Upper lobe of right lung (tissue), 1 donor: ENCODE results near the gene MED15. TPM values are rescaled to one million over a fixed set of nuclear protein-coding genes. Genes with fewer than 3 reads are reported as not detected.

Experiments used
- ATAC-seq: fragments of 200-7000 bp; cut with Tn5 transposase; one replicate; pipeline ENCODE4 v1.9.1; 2020; ENCODE audit warnings: mild to moderate bottlenecking, moderate library complexity
- DNase-seq: peaks from one replicate; pipeline ENCODE4 v3.0.0-alpha.2; 2020
- H3K27ac ChIP-seq: fragments of 200-600 bp; one replicate; pipeline ENCODE4 v1.8.0; 2022
- H3K27me3 ChIP-seq: fragments of 200-600 bp; one replicate; pipeline ENCODE4 v1.8.0; 2022; ENCODE audit warnings: mild to moderate bottlenecking
- H3K36me3 ChIP-seq: fragments of 200-600 bp; one replicate; pipeline ENCODE4 v1.8.0; 2022
- H3K4me1 ChIP-seq: fragments of 200-600 bp; one replicate; pipeline ENCODE4 v1.8.0; 2022
- H3K4me3 ChIP-seq: fragments of 200-600 bp; one replicate; pipeline ENCODE4 v1.8.0; 2022; ENCODE audit warnings: mild to moderate bottlenecking
- H3K9me3 ChIP-seq: fragments of 200-600 bp; one replicate; pipeline ENCODE4 v1.8.0; 2022
- CTCF ChIP-seq: fragments of 200-600 bp; IDR thresholded peaks from one replicate; pipeline ENCODE4 v1.8.0; 2022; ENCODE audit warnings: antibody characterized with exemption
- intact Hi-C: fragments of 100-400 bp; cut with DNase I; formaldehyde crosslinking; loops from one replicate; pipeline ENCODE4 v1.11.0; 2022
- total RNA-seq: library from RNA; stranded (reverse); fragmentation: NEBNext Ultra II Directional; extraction: Animal tissue kit (Norgen Biotek cat#: 25700); gene quantifications from one replicate; pipeline ENCODE4 v1.2.1, GENCODE V29; 2021
- donor health status: DM: no; HTN: yes; CAD: no; lungs with severe emphysema.

Gene MED15
- total RNA-seq, 1 donor from 2014 or later = 96.9 TPM

GRCh38 chr22:20611418-20611817 lies 104.0 kb downstream of the MED15 start:
- no peak overlapping the region for H3K27ac ChIP-seq

GRCh38 chr22:20613301-20613700 lies 105.9 kb downstream of the MED15 start:
- no peak overlapping the region for H3K27ac ChIP-seq
- no peaks in the 10 kb centered on the region for H3K4me1 ChIP-seq
- H3K36me3 ChIP-seq = no peaks in the 10 kb centered on the region
- no peak overlapping the region for H3K4me3 ChIP-seq
- intact Hi-C loops = no loop called here
- no peaks in the 10 kb centered on the region for H3K27me3 ChIP-seq
- H3K9me3 ChIP-seq = no peaks in the 10 kb centered on the region
- ATAC-seq (no peak), DNase-seq (no peak)
- TF ChIP-seq CTCF = no peak

More at GRCh38 chr22:20611418-20611817, 104.0 kb downstream of the MED15 start:
- intact Hi-C loops = no loop called here
- no peak for ATAC-seq
- no peak overlapping the region for H3K4me3 ChIP-seq
- H3K4me1 ChIP-seq = no peaks in the 10 kb centered on the region
- TF ChIP-seq CTCF = no peak
- no peak for DNase-seq
- H3K9me3 ChIP-seq = no peaks in the 10 kb centered on the region
- H3K36me3 ChIP-seq = no peaks in the 10 kb centered on the region
- H3K27me3 ChIP-seq = no peaks in the 10 kb centered on the region

- Histone ChIP-seq H3K9me3 (no peaks in the 10 kb centered on the region), H3K36me3 (no peaks in the 10 kb centered on the region), H3K4me3 (no peak overlapping the region), H3K4me1 (no peaks in the 10 kb centered on the region), H3K27ac (no peak overlapping the region), H3K27me3 (no peaks in the 10 kb centered on the region)
- DNase-seq = no peak
- no peak for TF ChIP-seq CTCF
- no peak for ATAC-seq
- intact Hi-C loops = no loop called here
Observed at GRCh38 chr22:20615021-20615420, 107.6 kb downstream of the MED15 start.

GRCh38 chr22:20615533-20616450 lies 108.4 kb downstream of the MED15 start:
- ATAC-seq (no peak), DNase-seq (no peak)
- H3K36me3 ChIP-seq = no peaks in the 10 kb centered on the region
- intact Hi-C loops = no loop called here
- H3K4me3 ChIP-seq = no peak overlapping the region
- H3K27ac ChIP-seq = no peak overlapping the region
- TF ChIP-seq CTCF = no peak
- H3K27me3 ChIP-seq = no peaks in the 10 kb centered on the region
- no peaks in the 10 kb centered on the region for H3K9me3 ChIP-seq
- H3K4me1 ChIP-seq = no peaks in the 10 kb centered on the region

GRCh38 chr22:20616451-20617043 lies 109.1 kb downstream of the MED15 start:
- Histone ChIP-seq H3K36me3 (no peaks in the 10 kb centered on the region), H3K9me3 (no peaks in the 10 kb centered on the region), H3K4me3 (no peak overlapping the region), H3K4me1 (no peaks in the 10 kb centered on the region), H3K27ac (no peak overlapping the region), H3K27me3 (no peaks in the 10 kb centered on the region)
- ATAC-seq (no peak), DNase-seq (no peak)
- intact Hi-C loops = no loop called here
- no peak for TF ChIP-seq CTCF
